Peyer's patch (tissue), 4 donors: Measurements from ENCODE around the gene TMEM219. TPM values are rescaled to one million over a fixed set of nuclear protein-coding genes. Genes with fewer than 3 reads are reported as not detected.
"Not testable (repeated sequence)": the region's sequence is repeated elsewhere in the genome, so short reads cannot be mapped to it uniquely, and the experiment has no call there.

ENCODE experiments used
- DNase-seq, 3 donors: peaks; one replicate each; pipeline ENCODE4 v3.0.0-alpha.2; 2017 to 2019
- H3K27ac ChIP-seq, 4 donors: fragments of 200-600 bp; sonication (generic); one replicate each; pipeline ENCODE4 v1.5.1; 2016 to 2019
- H3K27me3 ChIP-seq, 2 donors: fragments of 200-600 bp; sonication (generic); one replicate each; pipeline ENCODE4 v1.5.1; 2019
- H3K36me3 ChIP-seq, 3 donors: fragments of 200-600 bp; sonication (generic); one replicate each; pipeline ENCODE4 v1.5.1; 2016 to 2019
- H3K4me1 ChIP-seq, 4 donors: fragments of 200-600 bp; sonication (generic); one replicate each; pipeline ENCODE4 v1.5.1; 2016 to 2019
- H3K4me3 ChIP-seq, 4 donors: fragments of 200-600 bp; sonication (generic); 1 replicate in 3 of 4; 2 replicates in 1 of 4; pipeline ENCODE4 v1.5.1; 2016 to 2019; ENCODE audit warnings: mild to moderate bottlenecking in 1 of 4
- H3K9me3 ChIP-seq, 4 donors: fragments of 200-600 bp; sonication (generic); one replicate each; pipeline ENCODE4 v1.5.1; 2016 to 2019; ENCODE audit warnings: mild to moderate bottlenecking in 1 of 4
- CTCF ChIP-seq, 6 experiments: fragments of 450-650 bp in 4 of 6; fragments of 200-600 bp in 2 of 6; sonication (generic) in 1 of 6; IDR thresholded peaks; one replicate each; pipeline ENCODE4 v1.5.1; 2017 to 2019; ENCODE audit warnings: antibody characterized with exemption in 6 of 6, mild to moderate bottlenecking in 3 of 6, moderate library complexity in 1 of 6
- POLR2A ChIP-seq, 2 donors: fragments of 450-650 bp; IDR thresholded peaks; one replicate each; pipeline ENCODE4 v1.5.1; 2017; ENCODE audit warnings: antibody characterized with exemption in 2 of 2, mild to moderate bottlenecking in 2 of 2, moderate library complexity in 2 of 2
- total RNA-seq, 4 donors: library from RNA; depleted of rRNA; stranded (reverse); fragments of >200 nt; gene quantifications; one replicate each; pipeline ENCODE4 v1.1.0, GENCODE V29; 2016

TMEM219 gene
- total RNA-seq, 4 donors from 2014 or later = 103 to 201 (median 170) TPM

GRCh38 chr16:29925781-29926710 is 35.8 kb upstream of the TMEM219 start, which contains the start of gene KCTD13:
Gene KCTD13, minus strand, starts transcription at chr16:29926226. Its CDS starts 193 bp downstream, at chr16:29926033.
- H3K27ac ChIP-seq = peak within 1 kb of the TSS; percentile 81 to 95 (median 84)
- peaks cover 0 to 22% (median 11%) of the 10 kb centered on the region in 4 donors for H3K4me1 ChIP-seq
- no peaks in the 10 kb centered on the region for H3K27me3 ChIP-seq
- H3K9me3 ChIP-seq = no peaks in the 10 kb centered on the region
- peak within 1 kb of the TSS; percentile 83 to 100 (median 100) for H3K4me3 ChIP-seq
- TF ChIP-seq POLR2A (IDR thresholded peaks at IDR 0.05) (peak; percentile 86), CTCF (IDR thresholded peaks at IDR 0.05) (no peak)
- H3K36me3 ChIP-seq = peaks cover 0 to 23% (median 0%) of the 10 kb centered on the region in 3 donors
- peak; percentile 84 to 94 (median 92) for DNase-seq

DNA sequence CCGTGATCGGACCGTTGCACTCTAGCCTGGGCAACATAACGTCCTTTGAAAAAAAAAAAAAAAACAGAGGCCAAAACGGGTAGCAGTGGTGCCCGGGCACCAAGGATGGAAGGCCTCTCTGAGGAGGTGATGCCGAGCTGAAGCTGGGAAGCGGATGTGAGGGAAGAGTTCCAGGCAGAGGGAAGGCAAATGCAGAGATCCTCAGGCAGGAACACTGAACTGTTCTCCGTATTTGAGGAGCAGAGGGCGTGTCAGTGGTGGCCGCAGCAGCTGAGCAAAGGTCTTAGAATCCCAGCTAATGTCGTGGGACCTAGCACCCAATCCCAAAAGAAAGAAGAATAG is 35.2 kb upstream of the TMEM219 start:
- peak in 1 of 3 donors; percentile 53 for DNase-seq
- no peaks in the 10 kb centered on the region for H3K27me3 ChIP-seq
- H3K36me3 ChIP-seq = peaks cover 0 to 17% (median 0%) of the 10 kb centered on the region in 3 donors
- no peaks in the 10 kb centered on the region for H3K9me3 ChIP-seq
- peak overlapping the region; percentile 83 to 100 (median 100) for H3K4me3 ChIP-seq
- TF ChIP-seq CTCF (IDR thresholded peaks at IDR 0.05) (no peak), POLR2A (IDR thresholded peaks at IDR 0.05) (no peak)
- H3K27ac ChIP-seq = peak overlapping the region; percentile 81 to 95 (median 84)
- H3K4me1 ChIP-seq = peaks cover 0 to 22% (median 11%) of the 10 kb centered on the region in 4 donors

GRCh38 chr16:29927070-29927905 is 34.6 kb upstream of the TMEM219 start:
- H3K36me3 ChIP-seq = peaks cover 0 to 13% (median 0%) of the 10 kb centered on the region in 3 donors
- no peak for DNase-seq
- peak overlapping the region; percentile 83 to 100 (median 100) for H3K4me3 ChIP-seq
- H3K4me1 ChIP-seq = peaks cover 0 to 22% (median 11%) of the 10 kb centered on the region in 4 donors
- H3K27ac ChIP-seq = peak overlapping the region in 3 of 4 donors; percentile 81 to 95 (median 85)
- H3K9me3 ChIP-seq = no peaks in the 10 kb centered on the region
- H3K27me3 ChIP-seq = no peaks in the 10 kb centered on the region
- no peak for TF ChIP-seq CTCF (IDR thresholded peaks at IDR 0.05)
- TF ChIP-seq POLR2A (IDR thresholded peaks at IDR 0.05) = no peak

- H3K36me3 ChIP-seq, H3K4me1 ChIP-seq, H3K27me3 ChIP-seq, DNase-seq, H3K27ac ChIP-seq, H3K9me3 ChIP-seq, H3K4me3 ChIP-seq: not testable (repeated sequence)
Measured at GRCh38 chr16:29931750-29932149, 30.1 kb upstream of the TMEM219 start.

DNA sequence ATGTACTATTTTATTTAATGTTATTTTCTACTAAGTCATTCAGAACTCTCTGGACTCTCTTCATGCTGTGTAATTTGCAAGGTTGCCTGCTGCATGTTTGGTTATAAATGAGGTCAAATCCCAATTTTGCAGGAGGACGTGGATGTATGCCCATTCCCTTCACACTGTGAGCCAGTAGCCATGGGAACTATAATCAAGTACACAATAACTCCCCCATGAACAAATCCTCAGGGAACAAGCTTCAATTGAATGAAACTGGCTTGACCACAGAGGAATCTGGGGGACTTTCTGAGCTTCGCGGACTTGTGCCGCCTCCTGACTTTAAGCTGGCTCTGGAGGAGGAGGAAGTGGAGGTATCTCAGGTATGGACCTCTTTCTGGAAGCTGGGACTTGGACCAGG is 21.2 kb upstream of the TMEM219 start:
- TF ChIP-seq POLR2A (IDR thresholded peaks at IDR 0.05) = no peak
- no peak for TF ChIP-seq CTCF (IDR thresholded peaks at IDR 0.05)
- no peak for DNase-seq
- H3K36me3 ChIP-seq = no peaks in the 10 kb centered on the region
- no peaks in the 10 kb centered on the region for H3K27me3 ChIP-seq
- H3K27ac ChIP-seq = no peak overlapping the region
- H3K4me3 ChIP-seq = no peak overlapping the region
- no peaks in the 10 kb centered on the region for H3K4me1 ChIP-seq
- H3K9me3 ChIP-seq = no peaks in the 10 kb centered on the region
